HuH-7 (cell line): ENCODE data around the gene SLC6A11.

Experiments
- DNase-seq: peaks from one replicate; pipeline ENCODE4 v3.0.0; 2011; ENCODE audit warnings: low spot score

The SLC6A11 gene

DNA sequence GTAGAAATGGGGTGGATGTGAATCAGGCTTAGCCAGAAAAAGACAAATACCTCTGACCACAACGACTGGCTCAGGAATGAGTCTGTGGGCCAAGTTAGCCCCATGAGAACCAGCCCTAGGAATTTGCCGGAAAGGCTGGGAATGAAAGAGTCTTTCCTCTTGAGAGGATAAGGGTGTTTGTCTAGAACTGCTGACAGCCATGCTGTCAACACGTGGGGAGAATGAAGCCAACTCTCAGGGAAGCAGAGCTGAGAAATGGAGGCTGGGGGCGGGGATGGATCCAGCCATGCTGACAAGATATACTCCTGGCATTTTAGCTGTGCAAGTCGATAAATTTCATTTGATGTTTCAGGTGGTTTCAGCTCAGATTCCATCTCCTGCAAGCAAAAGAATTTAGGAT is 165.9 kb downstream of the SLC6A11 start:
- no peak for DNase-seq

GRCh38 chr3:10982782-10983181 is 166.8 kb downstream of the SLC6A11 start:
- DNase-seq = no peak

- peak; percentile 96 for DNase-seq
Measured at GRCh38 chr3:10983219-10983916, 167.3 kb downstream of the SLC6A11 start.

- DNase-seq = no peak
Measured at GRCh38 chr3:10984371-10984896, 168.4 kb downstream of the SLC6A11 start.

DNA sequence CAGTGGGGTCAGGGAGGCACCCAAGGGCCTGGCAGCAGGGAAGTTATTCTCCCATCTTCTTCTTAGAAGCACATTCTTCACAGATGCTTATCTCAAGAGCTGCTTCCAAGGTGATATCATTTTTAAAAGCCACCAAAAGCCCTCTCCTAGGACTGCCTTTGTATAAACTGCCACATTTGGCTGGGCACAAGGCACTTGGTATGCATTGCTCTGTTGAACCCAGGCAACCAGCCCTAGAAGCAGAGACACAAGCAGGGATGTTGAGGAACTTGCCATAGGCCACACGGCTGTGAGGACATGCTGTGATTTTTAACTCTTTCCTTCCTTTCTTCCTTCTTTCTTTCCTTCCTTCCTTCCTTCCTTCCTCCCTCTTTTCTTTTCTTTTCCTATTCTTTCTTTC is 169.2 kb downstream of the SLC6A11 start:
- no peak for DNase-seq

- no peak for DNase-seq
Measured at GRCh38 chr3:10986592-10986991, 170.6 kb downstream of the SLC6A11 start.

DNA sequence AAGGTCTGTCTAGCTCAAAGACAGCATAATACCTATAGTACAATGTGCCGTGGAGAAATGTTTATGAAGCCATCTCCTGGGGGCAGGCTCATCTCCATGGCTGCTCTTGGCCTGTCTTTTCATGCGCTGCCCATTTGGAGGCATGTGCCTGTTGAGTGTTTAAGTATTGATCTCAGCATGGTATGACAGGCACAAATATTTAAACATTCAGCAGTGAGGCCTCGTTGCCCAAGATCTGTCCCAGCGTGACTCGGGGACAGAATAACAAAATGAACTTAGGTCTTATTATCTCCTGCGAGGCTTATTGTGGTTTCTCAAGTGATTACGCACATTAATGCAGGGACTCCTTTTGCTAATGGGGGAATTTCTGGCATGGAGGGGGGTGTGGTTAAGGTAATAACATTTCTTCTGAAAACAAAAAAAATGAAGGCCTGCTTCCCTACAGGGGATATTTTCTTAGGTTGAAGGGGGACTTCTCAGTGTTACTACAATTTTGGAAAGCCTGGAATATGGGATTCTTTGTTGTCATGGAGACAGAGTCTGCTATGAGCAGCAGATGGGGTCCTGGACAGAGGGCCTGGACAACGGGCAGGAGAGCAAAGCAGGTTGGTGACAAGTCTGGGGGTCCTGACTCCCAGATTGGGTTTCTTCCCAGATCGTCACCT is 172.1 kb downstream of the SLC6A11 start:
- DNase-seq = no peak

DNA sequence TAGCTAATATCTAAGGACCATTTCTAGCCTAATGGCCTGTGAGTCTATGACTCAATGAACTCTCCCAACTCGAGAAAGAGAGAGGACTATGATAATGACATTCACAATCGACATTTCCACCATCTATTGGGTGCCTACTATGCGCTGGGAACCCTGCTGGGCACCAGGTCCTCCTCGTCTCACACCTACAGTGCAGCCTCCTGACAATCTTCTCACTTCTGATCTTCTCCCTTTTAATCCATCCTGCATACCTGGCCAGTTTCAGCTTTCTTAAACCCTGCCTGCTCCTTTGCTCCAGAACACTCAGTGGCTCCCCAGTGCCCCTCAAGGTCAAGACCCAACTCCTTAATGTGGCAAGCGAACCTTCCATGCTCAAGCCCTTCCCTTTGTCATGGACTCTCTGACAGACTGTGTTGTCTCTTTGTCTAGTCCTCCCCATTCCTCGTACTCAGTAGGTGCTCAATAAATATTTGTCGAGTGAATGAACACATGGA is 173.0 kb downstream of the SLC6A11 start:
- no peak for DNase-seq
